Upper lobe of right lung (tissue), 1 donor: ENCODE measurements around the gene RASGRP3. TPM values are rescaled to one million over a fixed set of nuclear protein-coding genes. Genes with fewer than 3 reads are reported as not detected.

Source experiments
- ATAC-seq: fragments of 200-7000 bp; cut with Tn5 transposase; one replicate; pipeline ENCODE4 v1.9.1; 2020; ENCODE audit warnings: mild to moderate bottlenecking, moderate library complexity
- DNase-seq: peaks from one replicate; pipeline ENCODE4 v3.0.0-alpha.2; 2020
- H3K27ac ChIP-seq: fragments of 200-600 bp; one replicate; pipeline ENCODE4 v1.8.0; 2022
- H3K27me3 ChIP-seq: fragments of 200-600 bp; one replicate; pipeline ENCODE4 v1.8.0; 2022; ENCODE audit warnings: mild to moderate bottlenecking
- H3K36me3 ChIP-seq: fragments of 200-600 bp; one replicate; pipeline ENCODE4 v1.8.0; 2022
- H3K4me1 ChIP-seq: fragments of 200-600 bp; one replicate; pipeline ENCODE4 v1.8.0; 2022
- H3K4me3 ChIP-seq: fragments of 200-600 bp; one replicate; pipeline ENCODE4 v1.8.0; 2022; ENCODE audit warnings: mild to moderate bottlenecking
- H3K9me3 ChIP-seq: fragments of 200-600 bp; one replicate; pipeline ENCODE4 v1.8.0; 2022
- CTCF ChIP-seq: fragments of 200-600 bp; IDR thresholded peaks from one replicate; pipeline ENCODE4 v1.8.0; 2022; ENCODE audit warnings: antibody characterized with exemption
- intact Hi-C: fragments of 100-400 bp; cut with DNase I; formaldehyde crosslinking; loops from one replicate; pipeline ENCODE4 v1.11.0; 2022
- total RNA-seq: library from RNA; stranded (reverse); fragmentation: NEBNext Ultra II Directional; extraction: Animal tissue kit (Norgen Biotek cat#: 25700); gene quantifications from one replicate; pipeline ENCODE4 v1.2.1, GENCODE V29; 2021
- donor health status: DM: no; HTN: yes; CAD: no; lungs with severe emphysema.

RASGRP3 gene
- total RNA-seq, 1 donor from 2014 or later: 13.6 TPM

GRCh38 chr2:33476793-33477190 lies 343 bp downstream of the RASGRP3 start:
- Histone ChIP-seq H3K27ac (peak overlapping the region; percentile 91), H3K4me3 (peak overlapping the region; percentile 69), H3K9me3 (no peaks in the 10 kb centered on the region), H3K27me3 (no peaks in the 10 kb centered on the region), H3K36me3 (no peaks in the 10 kb centered on the region), H3K4me1 (peaks cover 11% of the 10 kb centered on the region)
- ATAC-seq (no peak), DNase-seq (no peak)
- no peak for TF ChIP-seq CTCF
- intact Hi-C loops: no loop called here

- peak overlapping the region; percentile 69 for H3K4me3 ChIP-seq
- DNase-seq (peak; percentile 67), ATAC-seq (peak; percentile 23)
- intact Hi-C loops: no loop called here
- peak overlapping the region; percentile 91 for H3K27ac ChIP-seq
- no peaks in the 10 kb centered on the region for H3K36me3 ChIP-seq
- no peaks in the 10 kb centered on the region for H3K27me3 ChIP-seq
- no peak for TF ChIP-seq CTCF
- no peaks in the 10 kb centered on the region for H3K9me3 ChIP-seq
- peaks cover 11% of the 10 kb centered on the region for H3K4me1 ChIP-seq
These were observed 1.3 kb downstream of the RASGRP3 start for GRCh38 chr2:33477473-33478468.

- Histone ChIP-seq H3K27ac (no peak overlapping the region), H3K4me1 (peaks cover 18% of the 10 kb centered on the region), H3K36me3 (no peaks in the 10 kb centered on the region), H3K27me3 (no peaks in the 10 kb centered on the region), H3K4me3 (no peak overlapping the region), H3K9me3 (no peaks in the 10 kb centered on the region)
- intact Hi-C loops: no loop called here
- ATAC-seq (no peak), DNase-seq (no peak)
- no peak for TF ChIP-seq CTCF
These were observed 2.7 kb downstream of the RASGRP3 start for GRCh38 chr2:33478968-33479731.

- DNase-seq (no peak), ATAC-seq (no peak)
- Histone ChIP-seq H3K9me3 (no peaks in the 10 kb centered on the region), H3K27ac (no peak overlapping the region), H3K4me3 (no peak overlapping the region), H3K4me1 (peaks cover 20% of the 10 kb centered on the region), H3K27me3 (no peaks in the 10 kb centered on the region), H3K36me3 (no peaks in the 10 kb centered on the region)
- TF ChIP-seq CTCF: no peak
- intact Hi-C loops: no loop called here
These were observed 6.1 kb downstream of the RASGRP3 start for GRCh38 chr2:33482518-33482917.

- no peaks in the 10 kb centered on the region for H3K9me3 ChIP-seq
- no peak overlapping the region for H3K4me3 ChIP-seq
- no peak for TF ChIP-seq CTCF
- no peak overlapping the region for H3K27ac ChIP-seq
- no peaks in the 10 kb centered on the region for H3K27me3 ChIP-seq
- intact Hi-C loops: no loop called here
- H3K4me1 ChIP-seq: peaks cover 14% of the 10 kb centered on the region
- no peak for ATAC-seq
- H3K36me3 ChIP-seq: no peaks in the 10 kb centered on the region
- no peak for DNase-seq
These were observed 7.7 kb downstream of the RASGRP3 start for GRCh38 chr2:33484042-33484621.
